Fibroblast of lung (primary cell): ENCODE results near the gene CDKN2AIP. TPM values are rescaled to one million over a fixed set of nuclear protein-coding genes. Genes with fewer than 3 reads are reported as not detected.

Experiments used
- DNase-seq, 2 donors: peaks; one replicate each; pipeline versions ENCODE4 v3.0.0 to v3.0.0-alpha.2; 2010; ENCODE audit warnings: low read depth in 2 of 2
- H2AFZ ChIP-seq: 2 replicates; pipeline ENCODE4 v1.5.1; 2012; ENCODE audit warnings: low read length, control low read depth, inconsistent platforms
- H3K27ac ChIP-seq: 2 replicates; pipeline ENCODE4 v1.5.1; 2011; ENCODE audit warnings: low read length, control low read depth; ENCODE audit not compliant: insufficient read depth
- H3K27me3 ChIP-seq: 2 replicates; pipeline ENCODE4 v1.5.1; 2011; ENCODE audit warnings: mild to moderate bottlenecking, low read length; ENCODE audit not compliant: control insufficient read depth, insufficient read depth
- H3K36me3 ChIP-seq: 2 replicates; pipeline ENCODE4 v1.5.1; 2011; ENCODE audit warnings: low read length; ENCODE audit not compliant: control insufficient read depth, insufficient read depth
- H3K4me1 ChIP-seq: 2 replicates; pipeline ENCODE4 v1.5.1; 2011; ENCODE audit warnings: low read length; ENCODE audit not compliant: control insufficient read depth, insufficient read depth; ENCODE audit errors: extremely low read depth
- H3K4me2 ChIP-seq: 2 replicates; pipeline ENCODE4 v1.5.1; 2011; ENCODE audit warnings: low read length, control low read depth; ENCODE audit not compliant: insufficient read depth; ENCODE audit errors: extremely low read depth
- H3K4me3 ChIP-seq, 4 experiments: fragments of 200-600 bp in 1 of 4; sonication (generic) in 1 of 4; replicated peaks in 1 of 4; 2 replicates each; pipeline ENCODE4 v1.5.1; 2011 to 2016; ENCODE audit warnings: low read length in 4 of 4, low read depth in 3 of 4, mild to moderate bottlenecking in 3 of 4, control low read depth in 2 of 4, inconsistent platforms in 1 of 4, mixed read lengths in 1 of 4; ENCODE audit not compliant: insufficient read depth in 1 of 4; ENCODE audit errors: control extremely low read depth in 1 of 4
- H3K79me2 ChIP-seq: 2 replicates; pipeline ENCODE4 v1.5.1; 2012; ENCODE audit warnings: mild to moderate bottlenecking, low read length, inconsistent platforms; ENCODE audit not compliant: control insufficient read depth, insufficient read depth
- H3K9ac ChIP-seq: 2 replicates; pipeline ENCODE4 v1.5.1; 2011; ENCODE audit warnings: mild to moderate bottlenecking, low read length, control low read depth; ENCODE audit not compliant: insufficient read depth
- H3K9me3 ChIP-seq: 2 replicates; pipeline ENCODE4 v1.5.1; 2012; ENCODE audit warnings: low read depth, low read length; ENCODE audit not compliant: control insufficient read depth, insufficient read depth
- H4K20me1 ChIP-seq: 2 replicates; pipeline ENCODE4 v1.5.1; 2011; ENCODE audit warnings: low read length; ENCODE audit not compliant: control insufficient read depth, insufficient read depth; ENCODE audit errors: extremely low read depth
- EZH2 ChIP-seq: IDR thresholded peaks from 2 replicates; pipeline ENCODE4 v1.5.1; 2012; ENCODE audit warnings: low read length, control low read depth, mild to moderate bottlenecking; ENCODE audit errors: missing control alignments
- polyA plus RNA-seq, 2 donors: library from polyadenylated mRNA; depleted of rRNA in 1 of 2; stranded (reverse) in 1 of 2; unstranded in 1 of 2; fragments of >200 nt; gene quantifications; 2 replicates each; pipeline ENCODE4 v1.2.1, GENCODE V29; 2011 to 2012; ENCODE audit warnings: missing spikeins in 1 of 2
- total RNA-seq: library from RNA; depleted of rRNA; stranded (reverse); fragments of >200 nt; gene quantifications from 2 replicates; pipeline ENCODE4 v1.2.1, GENCODE V29; 2014
- TF ChIP-seq, protein P1 (sequence below), 2 donors: IDR thresholded peaks in 1 of 2; conservative IDR thresholded peaks in 1 of 2; 1 replicate in 1 of 2; 2 replicates in 1 of 2; pipeline ENCODE4 v1.5.1; 2011 to 2012; ENCODE audit warnings: low read length in 2 of 2, control low read depth in 1 of 2, inconsistent platforms in 1 of 2, low read depth in 1 of 2, mild to moderate bottlenecking in 1 of 2

Gene CDKN2AIP
- total and polyA plus RNA-seq, 2 donors (not counting 1 experiment from before 2014, with no cell fraction given) = 15.4 to 20.5 TPM

DNA sequence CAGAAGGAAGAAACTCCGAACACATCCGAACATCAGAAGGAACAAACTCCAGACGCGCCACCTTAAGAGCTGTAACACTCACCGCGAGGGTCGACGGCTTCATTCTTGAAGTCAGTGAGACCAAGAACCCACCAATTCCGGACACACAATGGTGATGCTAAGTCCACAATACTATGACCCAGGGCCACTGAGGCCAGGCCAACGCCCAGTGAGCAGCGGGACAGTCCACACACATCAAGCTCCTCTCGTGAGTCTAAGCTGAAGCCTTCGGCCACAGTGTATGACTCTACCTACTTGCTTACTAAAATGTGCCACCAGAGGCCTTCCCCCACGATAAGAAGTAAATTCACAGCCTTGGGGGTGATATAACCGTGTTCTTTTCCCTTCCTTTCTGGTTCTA lies 10.2 kb upstream of the CDKN2AIP start:
- DNase-seq = no peak
- no peak overlapping the region for H2AFZ ChIP-seq
- no peak for TF ChIP-seq EZH2
- TF ChIP-seq, protein P1, sequence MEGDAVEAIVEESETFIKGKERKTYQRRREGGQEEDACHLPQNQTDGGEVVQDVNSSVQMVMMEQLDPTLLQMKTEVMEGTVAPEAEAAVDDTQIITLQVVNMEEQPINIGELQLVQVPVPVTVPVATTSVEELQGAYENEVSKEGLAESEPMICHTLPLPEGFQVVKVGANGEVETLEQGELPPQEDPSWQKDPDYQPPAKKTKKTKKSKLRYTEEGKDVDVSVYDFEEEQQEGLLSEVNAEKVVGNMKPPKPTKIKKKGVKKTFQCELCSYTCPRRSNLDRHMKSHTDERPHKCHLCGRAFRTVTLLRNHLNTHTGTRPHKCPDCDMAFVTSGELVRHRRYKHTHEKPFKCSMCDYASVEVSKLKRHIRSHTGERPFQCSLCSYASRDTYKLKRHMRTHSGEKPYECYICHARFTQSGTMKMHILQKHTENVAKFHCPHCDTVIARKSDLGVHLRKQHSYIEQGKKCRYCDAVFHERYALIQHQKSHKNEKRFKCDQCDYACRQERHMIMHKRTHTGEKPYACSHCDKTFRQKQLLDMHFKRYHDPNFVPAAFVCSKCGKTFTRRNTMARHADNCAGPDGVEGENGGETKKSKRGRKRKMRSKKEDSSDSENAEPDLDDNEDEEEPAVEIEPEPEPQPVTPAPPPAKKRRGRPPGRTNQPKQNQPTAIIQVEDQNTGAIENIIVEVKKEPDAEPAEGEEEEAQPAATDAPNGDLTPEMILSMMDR (conservative IDR thresholded peaks at IDR 0.05 in 1 of 2, IDR thresholded peaks at IDR 0.05 in 1 of 2; ENCODE audit: low read depth in 1 of 2, low read length in 2 of 2) = no peak

DNA sequence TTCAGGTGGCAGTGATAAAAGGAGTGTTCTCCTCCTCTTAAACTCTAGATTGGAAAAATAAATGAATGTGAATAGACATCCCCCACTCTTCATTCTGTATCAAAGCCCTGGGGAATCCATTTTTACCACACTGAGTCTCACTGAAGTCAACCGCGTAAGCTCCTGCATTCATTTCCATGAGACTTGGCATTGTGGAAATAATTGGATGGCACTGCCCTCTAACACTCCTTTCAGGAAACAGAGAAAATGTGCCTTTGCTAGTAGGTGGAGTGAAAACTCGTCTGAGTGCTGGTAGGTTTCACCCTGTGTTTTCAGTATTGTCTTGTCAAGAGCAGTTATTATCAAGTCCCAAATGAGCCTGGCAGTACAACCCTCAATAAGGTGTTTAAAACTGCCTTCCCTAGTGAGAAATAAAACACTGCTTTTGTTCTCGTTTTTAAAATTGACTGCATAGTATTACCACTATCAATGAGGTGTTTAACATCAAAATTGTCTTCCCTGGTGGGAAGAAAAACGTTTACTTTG lies 9.7 kb upstream of the CDKN2AIP start:
- TF ChIP-seq EZH2 = no peak
- TF ChIP-seq, protein P1 (conservative IDR thresholded peaks at IDR 0.05 in 1 of 2, IDR thresholded peaks at IDR 0.05 in 1 of 2; ENCODE audit: low read depth in 1 of 2, low read length in 2 of 2) = no peak
- no peak overlapping the region for H2AFZ ChIP-seq
- DNase-seq = no peak

More for the DNA sequence above, 10.2 kb upstream of the CDKN2AIP start:
- Histone ChIP-seq H3K9me3 (no peaks in the 10 kb centered on the region), H4K20me1 (no peaks in the 10 kb centered on the region), H3K27me3 (no peaks in the 10 kb centered on the region), H3K9ac (no peak overlapping the region), H3K27ac (no peak overlapping the region), H3K36me3 (no peaks in the 10 kb centered on the region), H3K4me3 (no peak overlapping the region), H3K4me1 (peaks cover 4% of the 10 kb centered on the region), H3K4me2 (no peak overlapping the region), H3K79me2 (no peaks in the 10 kb centered on the region)

DNA sequence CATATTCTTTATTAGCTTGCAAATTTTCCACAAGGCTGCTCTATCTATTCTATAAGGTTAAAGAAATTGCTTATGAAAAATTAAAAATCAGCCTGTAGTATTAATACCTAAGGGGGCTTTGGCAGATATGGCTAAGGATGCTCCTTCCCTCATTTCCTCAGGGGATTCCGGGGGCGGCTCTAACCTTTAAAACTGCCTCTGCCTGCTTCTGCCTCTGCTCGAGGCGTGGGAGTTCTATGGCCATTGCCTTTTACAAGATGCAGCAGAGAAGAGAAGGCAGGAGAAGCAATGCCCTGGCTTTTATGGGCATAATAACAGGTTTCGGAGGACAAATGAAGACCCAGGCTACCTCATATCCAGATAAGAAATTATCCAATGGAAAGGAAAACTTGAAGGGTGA lies 8.6 kb upstream of the CDKN2AIP start:
- Histone ChIP-seq H3K4me2 (no peak overlapping the region), H2AFZ (no peak overlapping the region), H3K27ac (no peak overlapping the region), H3K79me2 (no peaks in the 10 kb centered on the region), H3K36me3 (no peaks in the 10 kb centered on the region), H3K4me1 (peaks cover 4% of the 10 kb centered on the region), H3K4me3 (no peak overlapping the region), H3K9me3 (no peaks in the 10 kb centered on the region), H3K9ac (no peak overlapping the region), H4K20me1 (no peaks in the 10 kb centered on the region), H3K27me3 (no peaks in the 10 kb centered on the region)
- TF ChIP-seq, protein P1 (conservative IDR thresholded peaks at IDR 0.05 in 1 of 2, IDR thresholded peaks at IDR 0.05 in 1 of 2; ENCODE audit: low read depth in 1 of 2, low read length in 2 of 2) = no peak
- TF ChIP-seq EZH2 = no peak
- no peak for DNase-seq

More for the DNA sequence above, 9.7 kb upstream of the CDKN2AIP start:
- H3K79me2 ChIP-seq = no peaks in the 10 kb centered on the region
- H3K27ac ChIP-seq = no peak overlapping the region
- no peaks in the 10 kb centered on the region for H3K36me3 ChIP-seq
- no peak overlapping the region for H3K4me2 ChIP-seq
- H3K27me3 ChIP-seq = no peaks in the 10 kb centered on the region
- H3K4me1 ChIP-seq = peaks cover 4% of the 10 kb centered on the region
- H3K9me3 ChIP-seq = no peaks in the 10 kb centered on the region
- H3K4me3 ChIP-seq = no peak overlapping the region
- no peaks in the 10 kb centered on the region for H4K20me1 ChIP-seq
- no peak overlapping the region for H3K9ac ChIP-seq
